ENCODE data around the gene RUVBL2.
"Not testable (repeated sequence)": the region's sequence is repeated elsewhere in the genome, so short reads cannot be mapped to it uniquely, and the experiment has no call there.

Gene RUVBL2

GRCh38 chr19:49049834-49050233, 56.1 kb downstream of the RUVBL2 start:
- not testable (repeated sequence) for DNase-seq (ENCODE audit: low read depth)

- not testable (repeated sequence) for DNase-seq (ENCODE audit: low read depth)
These were observed 56.8 kb downstream of the RUVBL2 start for GRCh38 chr19:49050376-49051033.

GRCh38 chr19:49056101-49056901, 62.6 kb downstream of the RUVBL2 start:
- DNase-seq (ENCODE audit: low read depth) = peak; percentile 20

GRCh38 chr19:49056902-49057596, 63.4 kb downstream of the RUVBL2 start:
- DNase-seq (ENCODE audit: low read depth) = not testable (repeated sequence)

GRCh38 chr19:49057636-49058234, 64.0 kb downstream of the RUVBL2 start, which contains the start of gene CGB7:
TSS of gene CGB7 (minus strand) at chr19:49057749. CDS start at chr19:49055375, 2,374 bp downstream.
- DNase-seq (ENCODE audit: low read depth) = no peak

- no peak for DNase-seq (ENCODE audit: low read depth)
These were observed 64.9 kb downstream of the RUVBL2 start for GRCh38 chr19:49058562-49058961.

- no peak for DNase-seq (ENCODE audit: low read depth)
These were observed 65.4 kb downstream of the RUVBL2 start for GRCh38 chr19:49059053-49059452.

GRCh38 chr19:49061000-49061399, 67.3 kb downstream of the RUVBL2 start:
- DNase-seq (ENCODE audit: low read depth) = no peak

GRCh38 chr19:49061445-49061844, 67.8 kb downstream of the RUVBL2 start:
- no peak for DNase-seq (ENCODE audit: low read depth)

- DNase-seq (ENCODE audit: low read depth) = no peak
These were observed 70.4 kb downstream of the RUVBL2 start for GRCh38 chr19:49064029-49064629.

GRCh38 chr19:49064768-49065611, 71.3 kb downstream of the RUVBL2 start, which contains the start of gene NTF4:
TSS of gene NTF4 (minus strand) at chr19:49064818. CDS start at chr19:49061997, 2,821 bp downstream.
- no peak for DNase-seq (ENCODE audit: low read depth)

All from activated gamma-delta T cell treated with anti-CD3 and anti-CD28 coated beads, Interleukin-2, amount 50 U/mL, for 16 hours (primary cell).